HEK293 (cell line): ENCODE data around the gene ROR2.

Source experiments
- CTCF ChIA-PET: fragments of 350-600 bp; formaldehyde crosslinking; extraction: SDS; loops from one replicate; lab custom pipeline; 2021; ENCODE audit warnings: antibody characterized with exemption; lab: Yijun Ruan, JAX
- POLR2A ChIA-PET: fragments of 300-600 bp; formaldehyde crosslinking; extraction: SDS; loops from one replicate; lab custom pipeline; 2020; ENCODE audit warnings: antibody characterized with exemption, inconsistent platforms; lab: Yijun Ruan, JAX
- H3K27ac ChIP-seq: fragments of 200-500 bp; sonication (Bioruptor generic); 2 replicates; pipeline ENCODE4 v1.5.1; 2014; ENCODE audit warnings: low read depth, low read length, control low read depth, inconsistent platforms; ENCODE audit errors: extremely low read depth
- H3K36me3 ChIP-seq, 2 experiments: fragments of 200-500 bp in 1 of 2; sonication (Bioruptor generic) in 1 of 2; 1 replicate in 1 of 2; 2 replicates in 1 of 2; pipeline ENCODE4 v1.5.1; 2014 to 2017; ENCODE audit warnings: inconsistent platforms in 2 of 2, low read length in 2 of 2; ENCODE audit not compliant: control insufficient read depth in 2 of 2, insufficient read depth in 1 of 2
- H3K4me1 ChIP-seq: fragments of 200-500 bp; sonication (Bioruptor generic); 2 replicates; pipeline ENCODE4 v1.5.1; 2014; ENCODE audit warnings: mild to moderate bottlenecking, low read length, inconsistent platforms; ENCODE audit not compliant: control insufficient read depth, insufficient read depth
- H3K4me3 ChIP-seq: 2 replicates; pipeline ENCODE4 v1.5.1; 2011; ENCODE audit warnings: low read depth, mild to moderate bottlenecking, control low read depth, low read length, moderate library complexity
- H3K9me3 ChIP-seq: fragments of 200-500 bp; sonication (Bioruptor generic); 2 replicates; pipeline ENCODE4 v1.5.1; 2014; ENCODE audit warnings: low read depth, low read length, inconsistent platforms; ENCODE audit not compliant: control insufficient read depth, insufficient read depth
- IKZF3 ChIP-seq: fragments of 450-650 bp; IDR thresholded peaks from 2 replicates; pipeline ENCODE4 v1.5.0; 2018; ENCODE audit warnings: missing biosample characterization, mild to moderate bottlenecking, missing genetic modification characterization, moderate library complexity
- KLF1 ChIP-seq: fragments of 450-650 bp; formaldehyde crosslinking; IDR thresholded peaks from 2 replicates; pipeline ENCODE4 v1.5.1; 2016; ENCODE audit warnings: missing biosample characterization, missing genetic modification characterization
- KLF7 ChIP-seq: fragments of 450-650 bp; formaldehyde crosslinking; IDR thresholded peaks from 2 replicates; pipeline ENCODE4 v1.5.1; 2016; ENCODE audit warnings: missing biosample characterization, missing genetic modification characterization, borderline replicate concordance
- KLF9 ChIP-seq: fragments of 450-650 bp; formaldehyde crosslinking; IDR thresholded peaks from 2 replicates; pipeline ENCODE4 v1.5.1; 2016; ENCODE audit warnings: missing biosample characterization, missing genetic modification characterization, low read depth
- MEIS1 ChIP-seq: sonication (generic); formaldehyde crosslinking; IDR thresholded peaks from 2 replicates; pipeline ENCODE4 v1.8.1; 2022; ENCODE audit warnings: missing genetic modification reagents, mild to moderate bottlenecking, borderline replicate concordance
- OSR2 ChIP-seq: fragments of 450-650 bp; formaldehyde crosslinking; IDR thresholded peaks from 2 replicates; pipeline ENCODE4 v1.5.1; 2016; ENCODE audit warnings: missing biosample characterization, missing genetic modification characterization
- ZBTB17 ChIP-seq: fragments of 450-650 bp; formaldehyde crosslinking; IDR thresholded peaks from 2 replicates; pipeline ENCODE4 v1.5.1; 2016; ENCODE audit warnings: missing biosample characterization, missing genetic modification characterization
- ZBTB20 ChIP-seq: fragments of 450-650 bp; formaldehyde crosslinking; IDR thresholded peaks from 2 replicates; pipeline ENCODE4 v1.5.1; 2016; ENCODE audit warnings: missing biosample characterization, missing genetic modification characterization
- ZBTB7A ChIP-seq: fragments of 450-650 bp; formaldehyde crosslinking; IDR thresholded peaks from 2 replicates; pipeline ENCODE4 v1.5.1; 2016; ENCODE audit warnings: low read depth, missing biosample characterization, missing genetic modification characterization
- ZEB2 ChIP-seq: fragments of 450-650 bp; formaldehyde crosslinking; IDR thresholded peaks from 2 replicates; pipeline ENCODE4 v1.5.1; 2016; ENCODE audit warnings: missing biosample characterization, missing genetic modification characterization
- ZFP37 ChIP-seq: fragments of 450-650 bp; formaldehyde crosslinking; IDR thresholded peaks from 2 replicates; pipeline ENCODE4 v1.5.1; 2016; ENCODE audit warnings: missing biosample characterization, missing genetic modification characterization
- ZFP69B ChIP-seq: fragments of 450-650 bp; formaldehyde crosslinking; IDR thresholded peaks from 2 replicates; pipeline ENCODE4 v1.5.1; 2016; ENCODE audit warnings: missing biosample characterization, missing genetic modification characterization
- ZNF175 ChIP-seq: fragments of 450-650 bp; formaldehyde crosslinking; IDR thresholded peaks from 2 replicates; pipeline ENCODE4 v1.5.1; 2016; ENCODE audit warnings: missing biosample characterization, missing genetic modification characterization
- ZNF239 ChIP-seq: fragments of 450-650 bp; formaldehyde crosslinking; IDR thresholded peaks from 2 replicates; pipeline ENCODE4 v1.5.1; 2016; ENCODE audit warnings: missing biosample characterization, missing genetic modification characterization
- ZNF266 ChIP-seq: fragments of 450-650 bp; formaldehyde crosslinking; IDR thresholded peaks from 2 replicates; pipeline ENCODE4 v1.5.1; 2016; ENCODE audit warnings: missing biosample characterization, missing genetic modification characterization, low read depth
- ZNF274 ChIP-seq, 2 experiments: fragments of 200-500 bp in 1 of 2; fragments of 450-650 bp in 1 of 2; sonication (Bioruptor generic) in 1 of 2; formaldehyde crosslinking in 1 of 2; IDR thresholded peaks; 2 replicates each; pipeline versions ENCODE4 v1.5.1 to v1.6.1; 2014 to 2016; ENCODE audit warnings: borderline replicate concordance in 1 of 2, inconsistent platforms in 1 of 2, low read length in 1 of 2, missing biosample characterization in 1 of 2, missing genetic modification characterization in 1 of 2
- ZNF324 ChIP-seq: fragments of 450-650 bp; formaldehyde crosslinking; IDR thresholded peaks from 2 replicates; pipeline ENCODE4 v1.5.1; 2016; ENCODE audit warnings: missing biosample characterization, missing genetic modification characterization
- ZNF398 ChIP-seq: fragments of 450-650 bp; formaldehyde crosslinking; IDR thresholded peaks from 2 replicates; pipeline ENCODE4 v1.5.1; 2017; ENCODE audit warnings: missing biosample characterization, missing genetic modification characterization
- ZNF404 ChIP-seq: fragments of 450-650 bp; formaldehyde crosslinking; IDR thresholded peaks from 2 replicates; pipeline ENCODE4 v1.5.1; 2017; ENCODE audit warnings: missing biosample characterization, missing genetic modification characterization
- ZNF416 ChIP-seq: fragments of 450-650 bp; formaldehyde crosslinking; IDR thresholded peaks from 2 replicates; pipeline ENCODE4 v1.5.1; 2016; ENCODE audit warnings: missing biosample characterization, missing genetic modification characterization
- ZNF433 ChIP-seq: fragments of 450-650 bp; formaldehyde crosslinking; IDR thresholded peaks from 2 replicates; pipeline ENCODE4 v1.5.1; 2016; ENCODE audit warnings: missing biosample characterization, missing genetic modification characterization, low read depth
- ZNF560 ChIP-seq: fragments of 450-650 bp; formaldehyde crosslinking; IDR thresholded peaks from 2 replicates; pipeline ENCODE4 v1.5.1; 2017; ENCODE audit warnings: missing biosample characterization, missing genetic modification characterization, borderline replicate concordance
- ZNF561 ChIP-seq: fragments of 450-650 bp; IDR thresholded peaks from 2 replicates; pipeline ENCODE4 v1.5.1; 2018; ENCODE audit warnings: missing biosample characterization, missing genetic modification characterization, borderline replicate concordance
- ZNF626 ChIP-seq: fragments of 450-650 bp; sonication (Bioruptor Pico); formaldehyde crosslinking; IDR thresholded peaks from 2 replicates; pipeline ENCODE4 v1.5.1; 2018; ENCODE audit warnings: missing biosample characterization, missing genetic modification characterization, inconsistent platforms
- ZNF677 ChIP-seq: fragments of 450-650 bp; IDR thresholded peaks from 2 replicates; pipeline ENCODE4 v1.5.0; 2018; ENCODE audit warnings: missing biosample characterization, mild to moderate bottlenecking, missing genetic modification characterization, moderate library complexity
- ZNF768 ChIP-seq: fragments of 450-650 bp; formaldehyde crosslinking; IDR thresholded peaks from 2 replicates; pipeline ENCODE4 v1.5.1; 2018; ENCODE audit warnings: missing biosample characterization, mild to moderate bottlenecking, missing genetic modification characterization
- ZSCAN16 ChIP-seq: fragments of 450-650 bp; formaldehyde crosslinking; IDR thresholded peaks from 2 replicates; pipeline ENCODE4 v1.5.1; 2016; ENCODE audit warnings: missing biosample characterization, missing genetic modification characterization
- TF ChIP-seq, protein P1 (sequence below): fragments of 450-650 bp; formaldehyde crosslinking; IDR thresholded peaks from 2 replicates; pipeline ENCODE4 v1.5.1; 2016; ENCODE audit warnings: missing biosample characterization, missing genetic modification characterization

Gene ROR2

DNA sequence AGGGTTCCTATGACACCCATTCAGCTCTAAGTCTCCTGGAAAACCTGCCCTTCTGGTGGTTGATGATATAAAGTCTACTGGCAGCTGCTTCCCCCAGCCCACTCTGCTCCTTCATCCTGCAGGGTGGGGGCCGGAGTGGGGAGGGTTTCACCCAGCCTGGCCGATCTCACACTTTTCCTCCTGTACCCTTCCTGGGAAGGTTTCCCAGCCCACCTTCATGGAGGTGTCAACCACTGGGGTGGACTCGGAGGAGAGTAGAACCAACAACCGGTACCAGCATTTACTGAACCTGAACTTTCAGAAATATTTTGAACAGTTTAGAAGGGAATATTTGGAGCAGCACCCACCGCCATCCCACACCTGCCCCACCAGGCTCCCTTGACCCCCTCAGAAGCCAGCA lies 30.4 kb downstream of the ROR2 start:
- ChIA-PET CTCF (no interaction called here), POLR2A (no interaction called here)
- H3K27ac ChIP-seq: no peak overlapping the region
- TF ChIP-seq ZNF404 (tag by site-specific recombination) (no peak), ZNF266 (tag by site-specific recombination) (no peak), ZNF274 (IDR thresholded peaks at IDR 0.05; ENCODE audit: low read length) (no peak), ZNF274 (tag by site-specific recombination; IDR thresholded peaks at IDR 0.05; ENCODE audit: borderline replicate concordance) (no peak), ZNF677 (tag by site-specific recombination) (no peak), OSR2 (no peak), ZSCAN16 (tag by site-specific recombination) (no peak), KLF1 (no peak), ZNF560 (tag by site-specific recombination) (no peak), KLF7 (no peak)
- TF ChIP-seq, protein P1, sequence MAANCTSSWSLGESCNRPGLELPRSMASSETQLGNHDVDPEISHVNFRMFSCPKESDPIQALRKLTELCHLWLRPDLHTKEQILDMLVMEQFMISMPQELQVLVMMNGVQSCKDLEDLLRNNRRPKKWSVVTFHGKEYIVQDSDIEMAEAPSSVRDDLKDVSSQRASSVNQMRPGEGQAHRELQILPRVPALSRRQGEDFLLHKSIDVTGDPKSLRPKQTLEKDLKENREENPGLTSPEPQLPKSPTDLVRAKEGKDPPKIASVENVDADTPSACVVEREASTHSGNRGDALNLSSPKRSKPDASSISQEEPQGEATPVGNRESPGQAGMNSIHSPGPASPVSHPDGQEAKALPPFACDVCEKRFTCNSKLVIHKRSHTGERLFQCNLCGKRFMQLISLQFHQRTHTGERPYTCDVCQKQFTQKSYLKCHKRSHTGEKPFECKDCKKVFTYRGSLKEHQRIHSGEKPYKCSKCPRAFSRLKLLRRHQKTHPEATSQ: no peak
- H3K4me1 ChIP-seq: no peaks in the 10 kb centered on the region
- no peaks in the 10 kb centered on the region for H3K36me3 ChIP-seq
- no peak overlapping the region for H3K4me3 ChIP-seq
- no peaks in the 10 kb centered on the region for H3K9me3 ChIP-seq

- no peaks in the 10 kb centered on the region for H3K9me3 ChIP-seq
Observed at GRCh38 chr9:91917436-91917835, 32.6 kb downstream of the ROR2 start.

More at GRCh38 chr9:91917436-91917835, 32.6 kb downstream of the ROR2 start:
- no peak overlapping the region for H3K27ac ChIP-seq
- ChIA-PET CTCF (no interaction called here), POLR2A (no interaction called here)
- H3K4me1 ChIP-seq: no peaks in the 10 kb centered on the region
- TF ChIP-seq IKZF3 (tag by site-specific recombination) (no peak), ZFP69B (tag by site-specific recombination) (no peak), MEIS1 (CRISPR knock-in tag) (no peak), ZEB2 (tag by site-specific recombination) (no peak), ZFP37 (tag by site-specific recombination) (no peak), ZNF324 (tag by site-specific recombination) (no peak), ZNF416 (tag by site-specific recombination) (no peak), ZNF239 (tag by site-specific recombination) (no peak), KLF9 (tag by site-specific recombination) (no peak), ZNF561 (tag by site-specific recombination) (no peak), ZNF175 (no peak), ZNF560 (tag by site-specific recombination) (no peak), ZBTB7A (tag by site-specific recombination) (no peak), ZNF626 (no peak), ZBTB20 (no peak), ZNF433 (tag by site-specific recombination) (no peak), ZNF768 (tag by site-specific recombination) (no peak), ZNF398 (no peak), ZBTB17 (tag by site-specific recombination) (no peak)
- H3K36me3 ChIP-seq: no peaks in the 10 kb centered on the region; a peak in 1 of 3 replicates
- no peak overlapping the region for H3K4me3 ChIP-seq
